ENCODE measurements around the gene PIPOX.

GRCh38 chr17:29093090-29093871, 50.3 kb downstream of the PIPOX start:
- TF ChIP-seq CREB1 (IDR thresholded peaks at IDR 0.05) (no peak), CHD1 (IDR thresholded peaks at IDR 0.05; ENCODE audit: low read depth, low read length) (no peak)
